IMR-90 (cell line): ENCODE measurements around the gene TCF12. TPM values are rescaled to one million over a fixed set of nuclear protein-coding genes. Genes with fewer than 3 reads are reported as not detected.

Source experiments
- ATAC-seq: fragments of 200-7000 bp; cut with Tn5 transposase; 2 replicates; pipeline ENCODE4 v1.9.1; 2020; ENCODE audit warnings: low read depth, mild to moderate bottlenecking, moderate library complexity
- BruUV-seq: library from RNA; stranded (reverse); fragments of 400-500 nt; replicated peaks from 2 replicates; lab custom pipeline; 2021; lab: Mats Ljungman, UMichigan
- CTCF ChIA-PET: fragments of 300-600 bp; formaldehyde crosslinking; extraction: SDS; loops from one replicate; lab custom pipeline; 2021; ENCODE audit warnings: antibody characterized with exemption; lab: Yijun Ruan, JAX
- POLR2A ChIA-PET: fragments of 300-600 bp; sonication (Branson Sonifier 250); formaldehyde crosslinking; loops from one replicate; lab custom pipeline; 2022; ENCODE audit warnings: antibody characterized with exemption; ENCODE audit not compliant: unreplicated experiment; lab: Charles Lee
- DNase-seq: peaks from one replicate; pipeline ENCODE4 v3.0.0; 2013
- H2AFZ ChIP-seq: replicated peaks from 2 replicates; pipeline ENCODE3; 2013; ENCODE audit warnings: low read length, mild to moderate bottlenecking; ENCODE audit not compliant: poor library complexity
- H2AK5ac ChIP-seq: 2 replicates; pipeline ENCODE4 v1.6.1; 2013; ENCODE audit warnings: low read depth, low read length, inconsistent platforms
- H2AK9ac ChIP-seq: replicated peaks from 2 replicates; pipeline ENCODE3; 2013; ENCODE audit warnings: mild to moderate bottlenecking, low read depth, low read length, moderate library complexity; ENCODE audit not compliant: poor library complexity
- H2BK120ac ChIP-seq: 2 replicates; pipeline ENCODE4 v1.6.1; 2013; ENCODE audit warnings: low read depth, low read length, inconsistent platforms
- H2BK15ac ChIP-seq: 3 replicates; pipeline ENCODE4 v1.6.1; 2013; ENCODE audit warnings: low read depth, low read length, inconsistent platforms
- H2BK20ac ChIP-seq: 2 replicates; pipeline ENCODE4 v1.6.1; 2013; ENCODE audit warnings: low read depth, mild to moderate bottlenecking, inconsistent platforms, low read length, moderate library complexity
- H2BK5ac ChIP-seq: 2 replicates; pipeline ENCODE4 v1.6.1; 2013; ENCODE audit warnings: mild to moderate bottlenecking, low read depth, low read length, inconsistent platforms; ENCODE audit not compliant: poor library complexity, severe bottlenecking
- H3K14ac ChIP-seq: replicated peaks from 2 replicates; pipeline ENCODE4 v1.6.1; 2013; ENCODE audit warnings: low read depth, low read length, inconsistent platforms
- H3K18ac ChIP-seq: 2 replicates; pipeline ENCODE4 v1.6.1; 2013; ENCODE audit warnings: low read depth, low read length, control low read depth
- H3K23ac ChIP-seq: 2 replicates; pipeline ENCODE4 v1.6.1; 2013; ENCODE audit warnings: low read depth, low read length, inconsistent platforms
- H3K27ac ChIP-seq: 2 replicates; pipeline ENCODE4 v1.5.1; 2013; ENCODE audit warnings: mild to moderate bottlenecking, control low read depth, low read length; ENCODE audit not compliant: insufficient read depth
- H3K27me3 ChIP-seq: 2 replicates; pipeline ENCODE4 v1.6.1; 2013; ENCODE audit warnings: low read length; ENCODE audit not compliant: control insufficient read depth, insufficient read depth
- H3K36me3 ChIP-seq: 2 replicates; pipeline ENCODE4 v1.6.1; 2013; ENCODE audit warnings: low read length, mixed read lengths; ENCODE audit not compliant: control insufficient read depth, insufficient read depth
- H3K4ac ChIP-seq: 2 replicates; pipeline ENCODE4 v1.6.1; 2013; ENCODE audit warnings: low read depth, low read length, inconsistent platforms
- H3K4me1 ChIP-seq: 2 replicates; pipeline ENCODE4 v1.6.1; 2013; ENCODE audit warnings: low read length, mixed read lengths; ENCODE audit not compliant: control insufficient read depth, insufficient read depth
- H3K4me2 ChIP-seq: 2 replicates; pipeline ENCODE4 v1.6.1; 2013; ENCODE audit warnings: low read depth, mild to moderate bottlenecking, control low read depth, low read length, moderate library complexity
- H3K4me3 ChIP-seq: 2 replicates; pipeline ENCODE4 v1.5.1; 2013; ENCODE audit warnings: low read depth, mild to moderate bottlenecking, control low read depth, low read length, moderate library complexity; ENCODE audit not compliant: insufficient read depth
- H3K56ac ChIP-seq: 2 replicates; pipeline ENCODE4 v1.6.1; 2013; ENCODE audit warnings: low read length, inconsistent platforms; ENCODE audit not compliant: insufficient read depth; ENCODE audit errors: extremely low read depth
- H3K79me1 ChIP-seq, 2 experiments: 2 replicates each; pipeline ENCODE4 v1.6.1; 2013; ENCODE audit warnings: low read length in 2 of 2, inconsistent platforms in 1 of 2, low read depth in 1 of 2
- H3K9ac ChIP-seq: 2 replicates; pipeline ENCODE4 v1.6.1; 2013; ENCODE audit warnings: low read depth, low read length, control low read depth
- H3K9me1 ChIP-seq: 2 replicates; pipeline ENCODE4 v1.6.1; 2013; ENCODE audit warnings: low read length, inconsistent platforms; ENCODE audit not compliant: insufficient read depth
- H3K9me3 ChIP-seq: 2 replicates; pipeline ENCODE4 v1.6.1; 2013; ENCODE audit warnings: low read length; ENCODE audit not compliant: control insufficient read depth, insufficient read depth
- H4K20me1 ChIP-seq: 2 replicates; pipeline ENCODE4 v1.6.1; 2013; ENCODE audit warnings: low read length, inconsistent platforms; ENCODE audit not compliant: insufficient read depth
- H4K5ac ChIP-seq: 2 replicates; pipeline ENCODE4 v1.6.1; 2013; ENCODE audit warnings: mild to moderate bottlenecking, low read depth, low read length, control low read depth
- H4K8ac ChIP-seq, 2 experiments: 2 replicates each; pipeline ENCODE4 v1.6.1; 2013; ENCODE audit warnings: low read depth in 2 of 2, low read length in 2 of 2, control low read depth in 1 of 2, inconsistent platforms in 1 of 2
- H4K91ac ChIP-seq: 2 replicates; pipeline ENCODE4 v1.6.1; 2013; ENCODE audit warnings: low read depth, low read length, inconsistent platforms; ENCODE audit not compliant: insufficient read depth
- BHLHE40 ChIP-seq: fragments of 150-350 bp; IDR thresholded peaks from 2 replicates; pipeline ENCODE4 v1.6.1; 2016; ENCODE audit warnings: mild to moderate bottlenecking, low read depth, low read length
- CEBPB ChIP-seq: IDR thresholded peaks from 2 replicates; pipeline ENCODE4 v1.6.1; 2012; ENCODE audit warnings: low read depth, low read length, improper control_type of control experiment
- CHD1 ChIP-seq: IDR thresholded peaks from 2 replicates; pipeline ENCODE4 v1.6.1; 2012; ENCODE audit warnings: low read depth, low read length, improper control_type of control experiment
- CTCF ChIP-seq: conservative IDR thresholded peaks from 2 replicates; pipeline ENCODE4 v1.5.1; 2012; ENCODE audit warnings: mild to moderate bottlenecking, low read depth, low read length, improper control_type of control experiment
- ELK1 ChIP-seq: fragments of 150-350 bp; IDR thresholded peaks from 2 replicates; pipeline ENCODE4 v1.6.1; 2016; ENCODE audit warnings: low read depth, mild to moderate bottlenecking, low read length, moderate library complexity, borderline replicate concordance
- FOS ChIP-seq: fragments of 150-350 bp; IDR thresholded peaks from 2 replicates; pipeline ENCODE4 v1.6.1; 2016; ENCODE audit warnings: low read depth, low read length
- MAFK ChIP-seq: IDR thresholded peaks from 2 replicates; pipeline ENCODE4 v1.6.1; 2012; ENCODE audit warnings: low read depth, low read length, improper control_type of control experiment
- MAZ ChIP-seq: IDR thresholded peaks from 2 replicates; pipeline ENCODE4 v1.6.1; 2012; ENCODE audit warnings: low read depth, mild to moderate bottlenecking, low read length, improper control_type of control experiment, moderate library complexity, borderline replicate concordance
- MXI1 ChIP-seq: IDR thresholded peaks from 2 replicates; pipeline ENCODE4 v1.6.1; 2012; ENCODE audit warnings: low read depth, mild to moderate bottlenecking, low read length, moderate library complexity, borderline replicate concordance
- NFE2L2 ChIP-seq: fragments of 150-350 bp; IDR thresholded peaks from 2 replicates; pipeline ENCODE4 v1.6.1; 2016; ENCODE audit warnings: low read depth, mild to moderate bottlenecking, low read length
- POLR2A ChIP-seq: IDR thresholded peaks from 2 replicates; pipeline ENCODE4 v1.6.1; 2012; ENCODE audit warnings: mild to moderate bottlenecking, low read depth, low read length
- RAD21 ChIP-seq: IDR thresholded peaks from 2 replicates; pipeline ENCODE4 v1.6.1; 2012; ENCODE audit warnings: low read length, improper control_type of control experiment
- RCOR1 ChIP-seq: IDR thresholded peaks from 2 replicates; pipeline ENCODE4 v1.6.1; 2012; ENCODE audit warnings: mild to moderate bottlenecking, low read length, improper control_type of control experiment; ENCODE audit not compliant: insufficient replicate concordance
- RFX5 ChIP-seq: IDR thresholded peaks from 2 replicates; pipeline ENCODE4 v1.8.0; 2012; ENCODE audit warnings: low read depth, mild to moderate bottlenecking, low read length, moderate library complexity
- SMC3 ChIP-seq: fragments of 150-350 bp; IDR thresholded peaks from 2 replicates; pipeline ENCODE4 v1.6.1; 2016; ENCODE audit warnings: low read depth, mild to moderate bottlenecking, antibody characterized with exemption, low read length, moderate library complexity
- USF2 ChIP-seq: fragments of 150-350 bp; IDR thresholded peaks from 2 replicates; pipeline ENCODE4 v1.6.1; 2017; ENCODE audit warnings: mild to moderate bottlenecking, antibody characterized with exemption, low read length, low read depth
- WGBS, 2 experiments: methylation state at CpG; one replicate each; pipeline versions ENCODE4 v1.1.5 to v1.1.7; 2013; ENCODE audit warnings: missing lambda C conversion rate in 2 of 2; ENCODE audit not compliant: insufficient read length in 1 of 2; ENCODE audit errors: extremely low coverage in 2 of 2; 5-methylcytosine and 5-hydroxymethylcytosine counted together
- dilution Hi-C: fragments of 300-500 bp; cut with HindIII; formaldehyde crosslinking; loops from one replicate; pipeline ENCODE4 v1.14.3; 2018; ENCODE audit warnings: low sequenced_read_pairs; ENCODE audit not compliant: unreplicated experiment
- in situ Hi-C: fragments of 300-500 bp; cut with MboI; formaldehyde crosslinking; loops from 3 replicates; pipeline ENCODE4 v1.14.3; 2019; ENCODE audit warnings: low sequenced_read_pairs, inconsistent platforms, mixed read lengths
- intact Hi-C: fragments of 100-400 bp; cut with micrococcal nuclease; formaldehyde crosslinking; loops from 2 replicates; pipeline ENCODE4 v1.10.0; 2022
- polyA plus RNA-seq, 3 experiments: library from polyadenylated mRNA; depleted of rRNA; stranded (reverse); fragments of >200 nt; gene quantifications; 2 replicates each; pipeline ENCODE4 v1.2.3, GENCODE V29; 2012; ENCODE audit warnings: low replicate concordance in 1 of 3
- total RNA-seq: library from RNA; depleted of rRNA; stranded (reverse); fragments of >200 nt; gene quantifications from 2 replicates; pipeline ENCODE4 v1.2.3, GENCODE V29; 2012

Gene TCF12
- total and polyA plus RNA-seq, 2 of the 4 experiments (the other 2 are of a cell fraction), result 79.4 to 160 TPM

- POLR2A ChIA-PET, result no interaction called here
- no peak for ATAC-seq
- H4K8ac ChIP-seq, result no peak overlapping the region
These were observed 67.4 kb downstream of the TCF12 start for GRCh38 chr15:56985856-56986255.

More at GRCh38 chr15:56985856-56986255, 67.4 kb downstream of the TCF12 start:
- Histone ChIP-seq H3K4ac (no peak overlapping the region), H3K4me3 (no peak overlapping the region), H2BK120ac (no peak overlapping the region), H2AK5ac (no peak overlapping the region), H2BK15ac (no peak overlapping the region), H2AK9ac (no peak overlapping the region), H3K4me1 (peaks cover 14% of the 10 kb centered on the region; the same call in 1 of the 2 replicates), H4K20me1 (peaks cover 46% of the 10 kb centered on the region), H3K23ac (no peak overlapping the region), H3K27me3 (no peaks in the 10 kb centered on the region), H4K91ac (no peak overlapping the region), H3K9me1 (peaks cover 4% of the 10 kb centered on the region; the same call in 1 of the 2 replicates), H2BK20ac (no peak overlapping the region), H2BK5ac (peak overlapping the region; percentile 92), H3K27ac (no peak overlapping the region; the same call in 1 of the 2 replicates), H4K5ac (no peak overlapping the region), H3K36me3 (no peaks in the 10 kb centered on the region), H3K79me1 (peaks cover 17 to 52% of the 10 kb centered on the region in 2 experiments), H3K4me2 (no peak overlapping the region; the same call in 1 of the 2 replicates), H3K18ac (no peak overlapping the region), H3K56ac (no peak overlapping the region), H3K9ac (no peak overlapping the region), H2AFZ (no peak overlapping the region), H3K9me3 (no peaks in the 10 kb centered on the region), H3K14ac (no peak overlapping the region)
- intact Hi-C loops, result loop anchor here (5.0 kb wide), 1 partner anchor 34 kb away; no protein-coding TSS in a partner anchor
- dilution Hi-C loops, result no loop called here
- no peak for TF ChIP-seq SMC3
- no peak for TF ChIP-seq RFX5
- no peak for TF ChIP-seq CTCF
- TF ChIP-seq POLR2A, result no peak
- TF ChIP-seq BHLHE40, result no peak
- TF ChIP-seq MAZ, result no peak
- no peak for TF ChIP-seq ELK1
- no peak for TF ChIP-seq USF2
- no peak for TF ChIP-seq FOS
- no peak for TF ChIP-seq RAD21
- TF ChIP-seq RCOR1, result no peak
- no peak for TF ChIP-seq MXI1
- no peak for TF ChIP-seq CEBPB
- no peak for TF ChIP-seq MAFK
- no peak for TF ChIP-seq CHD1
- no peak for TF ChIP-seq NFE2L2
- in situ Hi-C loops, result no loop called here
- BruUV-seq, result no TSS peak
- no CpG with 5 or more reads among the region's 1 CpG for WGBS, 2 experiments
- no peak for DNase-seq
- CTCF ChIA-PET, result interaction anchor here (0.6 to 1.0 kb wide), 2 partner anchors 164 to 1459 kb away, joined by 3 read pairs; no protein-coding TSS in a partner anchor
